Fibroblast of mammary gland (primary cell): ENCODE results near the gene OSER1.
A peak's percentile ranks its signal among the peaks of the same experiment; 100 is the strongest.

ENCODE experiments used
- DNase-seq: peaks from one replicate; pipeline ENCODE4 v3.0.0-alpha.2; 2010; ENCODE audit warnings: low read depth
- H3K4me3 ChIP-seq: 2 replicates; pipeline ENCODE4 v1.5.1; 2011; ENCODE audit warnings: low read depth, mild to moderate bottlenecking, low read length, moderate library complexity; ENCODE audit not compliant: control insufficient read depth
- CTCF ChIP-seq: conservative IDR thresholded peaks from 2 replicates; pipeline ENCODE4 v1.5.1; 2011; ENCODE audit warnings: low read depth, low read length, inconsistent platforms; ENCODE audit not compliant: control insufficient read depth, insufficient read depth

Gene OSER1

DNA sequence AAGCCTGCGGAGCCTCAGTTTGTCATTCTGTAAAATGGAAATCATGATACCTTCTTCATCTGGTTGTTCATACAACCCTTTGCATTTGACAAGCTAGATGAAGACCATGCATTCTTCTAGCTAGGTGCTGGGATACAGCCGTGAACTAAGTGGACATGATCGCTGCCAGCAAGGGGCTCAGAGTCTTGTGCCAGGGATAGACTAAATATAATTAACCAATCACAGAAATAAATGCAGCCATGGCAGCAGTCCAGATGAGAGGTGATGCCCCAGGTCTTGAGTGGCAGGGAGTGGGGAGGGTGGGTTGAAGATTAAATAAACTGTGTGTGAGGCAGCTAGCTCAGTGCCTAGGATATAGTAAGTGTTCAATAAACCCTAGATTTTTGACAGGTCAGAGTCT is 42.8 kb downstream of the OSER1 start:
- DNase-seq, result no peak
- no peak for TF ChIP-seq CTCF
- H3K4me3 ChIP-seq, result no peak overlapping the region

DNA sequence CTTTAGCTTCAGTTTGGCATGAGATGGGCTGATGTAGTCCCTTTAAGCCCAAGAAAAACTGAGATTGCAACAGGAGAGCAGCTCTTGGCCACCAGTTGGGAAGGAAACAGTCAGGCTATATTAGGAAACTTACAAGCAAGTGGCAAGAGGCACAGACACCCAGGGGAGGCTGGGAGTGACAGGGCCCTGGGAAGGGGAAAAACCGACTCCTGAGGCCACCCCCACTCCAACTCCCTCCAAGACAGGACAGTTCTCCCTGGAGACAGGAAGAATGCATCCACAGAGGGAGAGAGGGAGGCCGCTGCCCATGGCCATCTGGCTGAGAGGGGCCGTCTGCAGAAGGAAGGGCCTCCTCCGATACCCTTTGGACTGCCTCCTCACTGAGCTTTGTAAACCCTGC is 44.1 kb downstream of the OSER1 start:
- H3K4me3 ChIP-seq, result no peak overlapping the region
- DNase-seq, result peak; percentile 23
- TF ChIP-seq CTCF, result no peak

DNA sequence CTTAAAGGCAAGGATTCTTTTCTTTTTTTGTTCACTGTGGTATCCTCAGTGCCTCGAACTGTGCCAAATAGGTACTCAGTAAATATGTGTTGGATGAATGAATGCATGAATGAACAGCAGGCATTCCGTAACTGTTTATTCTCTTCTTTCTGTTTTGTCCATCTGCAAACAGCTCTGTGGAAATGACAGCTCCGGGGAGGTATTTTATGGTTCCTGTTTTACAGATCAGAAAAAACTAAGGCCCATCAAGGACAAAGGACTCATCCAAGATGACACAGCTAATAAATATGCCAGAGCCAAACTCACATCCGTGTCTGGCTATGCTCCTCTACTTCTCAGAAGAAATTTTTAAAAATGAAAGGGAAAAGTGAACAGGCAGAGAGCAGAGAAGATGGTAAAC is 44.6 kb downstream of the OSER1 start:
- DNase-seq, result peak; percentile 29

GRCh38 chr20:44160133-44160532 is 50.4 kb downstream of the OSER1 start:
- H3K4me3 ChIP-seq, result no peak overlapping the region
- DNase-seq, result no peak
- no peak for TF ChIP-seq CTCF

More for the DNA sequence above, 44.6 kb downstream of the OSER1 start:
- no peak for TF ChIP-seq CTCF
- no peak overlapping the region for H3K4me3 ChIP-seq

DNA sequence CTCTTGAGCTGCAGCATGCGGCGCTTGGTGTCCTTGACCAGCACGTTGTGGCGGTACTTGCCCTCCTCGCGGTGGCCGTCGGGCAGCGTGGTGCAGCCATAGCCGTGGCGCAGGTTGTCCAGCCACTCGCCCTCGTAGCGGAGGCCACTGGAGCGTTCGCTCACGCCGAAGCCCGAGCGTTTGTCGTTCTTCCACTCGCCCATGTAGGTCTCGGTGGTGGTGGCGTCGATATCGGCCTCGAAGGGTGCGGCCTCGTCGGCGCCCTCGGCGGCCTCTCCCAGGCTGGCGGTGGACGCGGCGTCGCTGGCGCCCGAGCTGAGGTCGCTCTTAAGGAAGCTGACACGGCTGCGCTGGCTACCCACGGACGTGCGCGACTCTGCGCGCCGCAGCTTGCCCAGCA is 50.9 kb downstream of the OSER1 start:
- no peak overlapping the region for H3K4me3 ChIP-seq
- TF ChIP-seq CTCF, result no peak
- DNase-seq, result no peak

DNA sequence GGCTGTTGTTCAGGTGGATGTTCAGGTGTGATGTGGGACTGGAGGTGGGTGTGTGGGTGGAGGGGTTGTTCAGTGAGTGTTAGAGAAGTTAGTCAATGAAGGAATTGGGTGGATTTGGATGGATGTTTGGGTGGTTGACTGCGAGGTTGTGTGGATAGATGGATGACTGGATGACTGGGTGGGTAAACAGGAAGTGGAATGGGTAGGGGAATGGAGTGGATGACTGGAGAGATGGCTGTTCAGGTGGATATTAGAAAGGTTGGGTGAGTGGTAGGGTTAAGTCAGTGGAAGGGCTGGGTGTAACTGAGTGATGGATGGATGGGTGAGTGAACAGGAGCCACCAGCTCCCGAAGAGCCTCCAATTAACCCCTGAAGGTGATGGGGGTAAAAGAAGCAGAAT is 51.4 kb downstream of the OSER1 start:
- no peak for DNase-seq
- H3K4me3 ChIP-seq, result no peak overlapping the region
- TF ChIP-seq CTCF, result no peak

- no peak overlapping the region for H3K4me3 ChIP-seq
- DNase-seq, result no peak
- TF ChIP-seq CTCF, result no peak
These were observed 53.5 kb downstream of the OSER1 start for GRCh38 chr20:44157061-44157460.
